Neuron (in vitro differentiated cells): ENCODE data around the gene TLCD3A.

Source experiments
- H2AFZ ChIP-seq: one replicate; pipeline ENCODE4 v1.6.1; 2013; ENCODE audit warnings: low read depth, mild to moderate bottlenecking, inconsistent platforms, low read length, moderate library complexity
- H3K27me3 ChIP-seq: one replicate; pipeline ENCODE4 v1.6.1; 2013; ENCODE audit warnings: low read length; ENCODE audit not compliant: insufficient read depth
- H3K36me3 ChIP-seq: one replicate; pipeline ENCODE4 v1.6.1; 2013; ENCODE audit warnings: low read length; ENCODE audit not compliant: insufficient read depth
- H3K4me1 ChIP-seq: one replicate; pipeline ENCODE4 v1.6.1; 2013; ENCODE audit warnings: low read length; ENCODE audit not compliant: insufficient read depth
- H3K4me3 ChIP-seq: 2 replicates; pipeline ENCODE4 v1.5.1; 2013; ENCODE audit warnings: mild to moderate bottlenecking, low read length, moderate library complexity
- H3K9me3 ChIP-seq: one replicate; pipeline ENCODE4 v1.6.1; 2013; ENCODE audit warnings: low read length

The TLCD3A gene

GRCh38 chr17:726271-726919 is 6.0 kb upstream of the TLCD3A start:
- Histone ChIP-seq H3K4me3 (no peak overlapping the region), H3K9me3 (peaks cover 2% of the 10 kb centered on the region), H3K27me3 (no peaks in the 10 kb centered on the region), H2AFZ (no peak overlapping the region), H3K36me3 (peaks cover 3% of the 10 kb centered on the region), H3K4me1 (peaks cover 4% of the 10 kb centered on the region)

GRCh38 chr17:728911-729310 is 3.5 kb upstream of the TLCD3A start:
- H2AFZ ChIP-seq, result no peak overlapping the region
- no peak overlapping the region for H3K4me3 ChIP-seq
- no peaks in the 10 kb centered on the region for H3K27me3 ChIP-seq
- peaks cover 2% of the 10 kb centered on the region for H3K9me3 ChIP-seq
- peaks cover 12% of the 10 kb centered on the region for H3K4me1 ChIP-seq
- peaks cover 3% of the 10 kb centered on the region for H3K36me3 ChIP-seq

GRCh38 chr17:731644-732066 is 741 bp upstream of the TLCD3A start:
- peak overlapping the region; percentile 66 for H3K4me3 ChIP-seq
- peaks cover 10% of the 10 kb centered on the region for H3K36me3 ChIP-seq
- peaks cover 2% of the 10 kb centered on the region for H3K9me3 ChIP-seq
- H2AFZ ChIP-seq, result peak overlapping the region; percentile 90
- H3K4me1 ChIP-seq, result peaks cover 14% of the 10 kb centered on the region
- no peaks in the 10 kb centered on the region for H3K27me3 ChIP-seq

- peaks cover 11% of the 10 kb centered on the region for H3K4me1 ChIP-seq
These were observed 715 bp downstream of the TLCD3A start for GRCh38 chr17:732902-733720.

GRCh38 chr17:733743-734142 is 1.3 kb downstream of the TLCD3A start:
- no peaks in the 10 kb centered on the region for H3K9me3 ChIP-seq
- peaks cover 20% of the 10 kb centered on the region for H3K36me3 ChIP-seq
- peak overlapping the region; percentile 66 for H3K4me3 ChIP-seq
- H3K27me3 ChIP-seq, result no peaks in the 10 kb centered on the region
- peak overlapping the region; percentile 90 for H2AFZ ChIP-seq
- peaks cover 11% of the 10 kb centered on the region for H3K4me1 ChIP-seq

More at GRCh38 chr17:732902-733720, 715 bp downstream of the TLCD3A start:
- Histone ChIP-seq H3K36me3 (peaks cover 17% of the 10 kb centered on the region), H2AFZ (peak overlapping the region; percentile 90), H3K9me3 (no peaks in the 10 kb centered on the region), H3K27me3 (no peaks in the 10 kb centered on the region), H3K4me3 (peak overlapping the region; percentile 66)

GRCh38 chr17:737561-738113 is 5.2 kb downstream of the TLCD3A start:
- Histone ChIP-seq H3K4me3 (no peak overlapping the region), H3K9me3 (no peaks in the 10 kb centered on the region), H2AFZ (no peak overlapping the region), H3K27me3 (no peaks in the 10 kb centered on the region), H3K4me1 (peaks cover 14% of the 10 kb centered on the region), H3K36me3 (peaks cover 44% of the 10 kb centered on the region)

- no peak overlapping the region for H2AFZ ChIP-seq
- no peaks in the 10 kb centered on the region for H3K9me3 ChIP-seq
- H3K36me3 ChIP-seq, result peaks cover 67% of the 10 kb centered on the region
- H3K27me3 ChIP-seq, result no peaks in the 10 kb centered on the region
- no peak overlapping the region for H3K4me3 ChIP-seq
- peaks cover 3% of the 10 kb centered on the region for H3K4me1 ChIP-seq
These were observed 8.0 kb downstream of the TLCD3A start for GRCh38 chr17:740240-741017.

- no peak overlapping the region for H2AFZ ChIP-seq
- H3K36me3 ChIP-seq, result peaks cover 82% of the 10 kb centered on the region
- peaks cover 3% of the 10 kb centered on the region for H3K9me3 ChIP-seq
- no peak overlapping the region for H3K4me3 ChIP-seq
- H3K4me1 ChIP-seq, result peaks cover 3% of the 10 kb centered on the region
- H3K27me3 ChIP-seq, result no peaks in the 10 kb centered on the region
These were observed 9.9 kb downstream of the TLCD3A start for GRCh38 chr17:742147-742793.

GRCh38 chr17:743139-743538 is 10.7 kb downstream of the TLCD3A start:
- H2AFZ ChIP-seq, result no peak overlapping the region
- H3K27me3 ChIP-seq, result no peaks in the 10 kb centered on the region
- H3K4me1 ChIP-seq, result peaks cover 3% of the 10 kb centered on the region
- peaks cover 6% of the 10 kb centered on the region for H3K9me3 ChIP-seq
- peaks cover 84% of the 10 kb centered on the region for H3K36me3 ChIP-seq
- H3K4me3 ChIP-seq, result no peak overlapping the region

GRCh38 chr17:744937-745336 is 12.5 kb downstream of the TLCD3A start:
- no peaks in the 10 kb centered on the region for H3K27me3 ChIP-seq
- peaks cover 82% of the 10 kb centered on the region for H3K36me3 ChIP-seq
- H3K4me1 ChIP-seq, result peaks cover 3% of the 10 kb centered on the region
- no peak overlapping the region for H2AFZ ChIP-seq
- H3K4me3 ChIP-seq, result no peak overlapping the region
- H3K9me3 ChIP-seq, result peaks cover 14% of the 10 kb centered on the region

- Histone ChIP-seq H3K27me3 (no peaks in the 10 kb centered on the region), H3K4me1 (no peaks in the 10 kb centered on the region), H2AFZ (no peak overlapping the region), H3K36me3 (peaks cover 77% of the 10 kb centered on the region), H3K4me3 (no peak overlapping the region), H3K9me3 (peaks cover 14% of the 10 kb centered on the region)
These were observed 13.0 kb downstream of the TLCD3A start for GRCh38 chr17:745406-745805.

GRCh38 chr17:746181-746580 is 13.8 kb downstream of the TLCD3A start:
- H3K36me3 ChIP-seq, result peaks cover 70% of the 10 kb centered on the region
- H3K4me1 ChIP-seq, result peaks cover 2% of the 10 kb centered on the region
- no peaks in the 10 kb centered on the region for H3K27me3 ChIP-seq
- H3K9me3 ChIP-seq, result peaks cover 14% of the 10 kb centered on the region
- no peak overlapping the region for H2AFZ ChIP-seq
- H3K4me3 ChIP-seq, result no peak overlapping the region
